Neural crest cell (in vitro differentiated cells): Measurements from ENCODE around the gene PDZD7. TPM values are rescaled to one million over a fixed set of nuclear protein-coding genes. Genes with fewer than 3 reads are reported as not detected.

ENCODE experiments used
- DNase-seq: peaks from one replicate; pipeline ENCODE4 v3.0.0; 2021; ENCODE audit warnings: low read depth, mixed read lengths, low spot score
- H3K27ac Mint-ChIP-seq: one replicate; pipeline ENCODE4 v1.8.0; 2021; ENCODE audit warnings: mild to moderate bottlenecking, mixed read lengths; ENCODE audit not compliant: unreplicated experiment
- H3K27me3 Mint-ChIP-seq: 2 replicates; pipeline ENCODE4 v1.8.0; 2021; ENCODE audit warnings: low read depth, mild to moderate bottlenecking, mixed read lengths
- H3K36me3 Mint-ChIP-seq: 2 replicates; pipeline ENCODE4 v1.8.0; 2021; ENCODE audit warnings: low read depth, mild to moderate bottlenecking, mixed read lengths
- H3K4me1 Mint-ChIP-seq: 2 replicates; pipeline ENCODE4 v1.8.0; 2021; ENCODE audit warnings: mixed read lengths
- H3K4me3 Mint-ChIP-seq: one replicate; pipeline ENCODE4 v1.8.0; 2021; ENCODE audit warnings: mild to moderate bottlenecking, mixed read lengths
- H3K9me3 Mint-ChIP-seq: 2 replicates; pipeline ENCODE4 v1.8.0; 2021; ENCODE audit warnings: mixed read lengths
- total RNA-seq: library from RNA; stranded (reverse); gene quantifications from 2 replicates; pipeline ENCODE4 v1.2.1, GENCODE V29; 2021
- TF ChIP-seq, protein P1 (sequence below): fragments of 200-600 bp; sonication (generic); conservative IDR thresholded peaks from 2 replicates; pipeline ENCODE4 v1.5.0; 2021; ENCODE audit warnings: antibody characterized with exemption, mild to moderate bottlenecking

Gene PDZD7
- total RNA-seq, 1 donor from 2014 or later: 0.68 TPM

DNA sequence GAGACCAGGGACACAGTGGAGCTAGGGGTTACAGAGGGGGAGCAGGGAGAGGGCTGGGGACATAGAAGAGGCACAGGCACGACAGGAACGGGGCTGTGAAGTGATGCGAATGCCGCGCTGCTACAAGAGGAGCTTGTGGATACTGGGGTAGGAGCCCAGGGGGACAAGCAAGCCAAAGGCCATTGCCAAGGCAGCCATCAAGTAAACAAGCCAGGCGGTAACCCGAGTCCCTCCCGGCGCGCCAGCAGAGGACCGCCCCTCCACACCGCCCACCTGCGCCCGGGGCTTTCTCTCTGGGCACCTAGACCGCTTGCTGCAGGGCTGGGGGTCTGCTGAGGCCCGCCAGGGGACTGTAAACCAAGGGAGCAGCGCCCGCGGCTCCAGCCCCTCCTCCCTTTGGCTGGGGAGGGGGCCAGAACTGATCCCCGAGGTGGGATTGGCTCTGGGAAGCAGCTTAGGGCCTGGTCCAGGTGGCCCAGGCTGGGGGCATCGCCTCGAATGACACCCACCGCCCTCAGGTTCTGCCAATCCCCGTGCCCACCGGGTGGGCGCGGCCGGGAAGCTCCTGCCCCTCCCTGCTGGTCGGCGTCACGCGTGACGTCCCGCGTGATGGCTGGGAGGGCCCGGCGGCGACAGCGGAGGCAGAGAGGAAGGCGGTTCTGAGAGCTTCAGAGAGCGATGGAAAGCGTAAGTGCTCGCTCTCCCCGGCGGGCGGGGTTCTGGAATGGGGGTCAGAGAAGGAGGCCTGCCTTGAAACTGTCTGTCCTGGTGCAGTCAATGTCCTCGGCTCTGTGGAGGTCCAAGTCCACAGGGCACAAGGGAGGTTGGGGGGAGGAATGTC lies 1.1 kb upstream of the PDZD7 start:
- Mint-ChIP-seq H3K4me1 (peaks cover 21% of the 10 kb centered on the region), H3K9me3 (no peaks in the 10 kb centered on the region), H3K36me3 (no peaks in the 10 kb centered on the region), H3K27me3 (peaks cover 88% of the 10 kb centered on the region), H3K27ac (no peak overlapping the region), H3K4me3 (peak overlapping the region; percentile 78)
- TF ChIP-seq, protein P1, sequence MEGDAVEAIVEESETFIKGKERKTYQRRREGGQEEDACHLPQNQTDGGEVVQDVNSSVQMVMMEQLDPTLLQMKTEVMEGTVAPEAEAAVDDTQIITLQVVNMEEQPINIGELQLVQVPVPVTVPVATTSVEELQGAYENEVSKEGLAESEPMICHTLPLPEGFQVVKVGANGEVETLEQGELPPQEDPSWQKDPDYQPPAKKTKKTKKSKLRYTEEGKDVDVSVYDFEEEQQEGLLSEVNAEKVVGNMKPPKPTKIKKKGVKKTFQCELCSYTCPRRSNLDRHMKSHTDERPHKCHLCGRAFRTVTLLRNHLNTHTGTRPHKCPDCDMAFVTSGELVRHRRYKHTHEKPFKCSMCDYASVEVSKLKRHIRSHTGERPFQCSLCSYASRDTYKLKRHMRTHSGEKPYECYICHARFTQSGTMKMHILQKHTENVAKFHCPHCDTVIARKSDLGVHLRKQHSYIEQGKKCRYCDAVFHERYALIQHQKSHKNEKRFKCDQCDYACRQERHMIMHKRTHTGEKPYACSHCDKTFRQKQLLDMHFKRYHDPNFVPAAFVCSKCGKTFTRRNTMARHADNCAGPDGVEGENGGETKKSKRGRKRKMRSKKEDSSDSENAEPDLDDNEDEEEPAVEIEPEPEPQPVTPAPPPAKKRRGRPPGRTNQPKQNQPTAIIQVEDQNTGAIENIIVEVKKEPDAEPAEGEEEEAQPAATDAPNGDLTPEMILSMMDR: no peak
- no peak for DNase-seq

DNA sequence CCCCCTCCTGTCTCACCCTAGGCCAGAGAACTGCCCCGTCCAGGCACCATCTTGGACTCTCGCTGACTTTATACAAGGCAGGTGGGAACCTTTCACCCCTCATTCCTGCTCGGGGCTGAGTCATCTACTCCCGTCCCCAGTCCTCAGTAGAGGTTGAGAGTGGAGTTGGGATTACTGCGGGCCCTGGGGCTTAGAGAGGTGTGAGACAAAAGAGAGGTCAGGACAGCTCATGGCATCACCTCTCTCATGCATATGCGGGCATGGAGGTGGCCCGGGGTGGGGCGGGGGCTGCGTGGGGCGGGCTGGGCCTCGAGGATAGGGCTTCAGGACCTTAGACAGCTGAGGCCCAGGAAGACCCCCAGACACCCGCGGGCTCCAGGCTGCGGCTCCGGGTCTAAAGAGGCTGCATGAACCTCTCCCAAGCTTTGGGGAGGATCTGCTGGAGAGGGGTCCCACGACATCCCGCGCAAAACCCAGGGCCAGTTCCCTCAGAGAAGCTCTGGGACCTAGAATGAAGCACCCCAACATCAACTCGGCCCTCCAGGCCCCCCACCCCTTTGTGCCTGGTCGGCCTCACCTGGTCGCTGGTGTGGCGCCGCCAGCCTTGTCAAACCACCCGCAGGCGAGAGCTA lies 317 bp downstream of the PDZD7 start:
- no peak for DNase-seq
- no peaks in the 10 kb centered on the region for H3K36me3 Mint-ChIP-seq
- H3K4me1 Mint-ChIP-seq: peaks cover 21% of the 10 kb centered on the region
- H3K27me3 Mint-ChIP-seq: peaks cover 77% of the 10 kb centered on the region
- no peaks in the 10 kb centered on the region for H3K9me3 Mint-ChIP-seq
- peak overlapping the region; percentile 78 for H3K4me3 Mint-ChIP-seq
- no peak overlapping the region for H3K27ac Mint-ChIP-seq
- TF ChIP-seq, protein P1: no peak

DNA sequence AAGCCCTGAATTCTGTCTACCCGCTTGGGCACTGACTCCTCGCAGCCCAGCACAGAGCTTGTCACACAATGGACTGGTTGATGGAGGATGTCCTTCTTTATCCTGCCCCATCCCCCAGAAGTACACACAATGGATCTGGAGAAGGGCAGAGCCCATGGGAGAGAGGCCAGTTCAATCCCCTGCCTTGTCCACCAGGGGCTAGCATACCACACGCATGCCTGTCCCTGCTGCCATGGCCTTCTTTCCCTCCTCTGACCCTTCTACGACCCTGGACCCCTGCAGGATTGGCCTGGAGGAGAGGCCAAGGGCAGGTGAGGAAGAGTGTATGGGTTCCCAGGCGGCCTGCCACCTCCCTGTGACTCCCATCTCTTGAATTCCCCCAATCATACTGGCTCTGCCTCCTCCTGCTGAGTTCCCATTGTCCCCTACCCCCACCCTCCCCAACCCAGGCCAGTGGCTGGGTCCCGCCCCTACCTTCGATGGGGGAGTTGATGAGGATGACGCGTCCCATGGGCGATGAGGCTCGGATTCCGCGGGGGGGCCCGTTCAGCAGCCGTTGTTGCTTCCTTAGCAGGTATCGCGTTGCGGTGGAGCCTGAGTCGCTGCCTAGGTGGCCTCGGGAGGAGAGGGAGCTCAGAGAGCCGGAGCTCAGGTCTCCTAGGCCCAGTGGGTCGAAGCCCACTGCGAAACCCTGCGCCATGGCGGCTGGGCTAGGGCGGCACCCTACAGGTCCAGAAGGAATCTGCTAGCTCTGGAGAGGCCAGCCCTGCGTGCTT lies 1.2 kb downstream of the PDZD7 start:
- Mint-ChIP-seq H3K36me3 (no peaks in the 10 kb centered on the region), H3K9me3 (no peaks in the 10 kb centered on the region), H3K27me3 (peaks cover 69% of the 10 kb centered on the region), H3K4me1 (peaks cover 21% of the 10 kb centered on the region), H3K27ac (no peak overlapping the region), H3K4me3 (no peak overlapping the region)
- no peak for DNase-seq
- TF ChIP-seq, protein P1: no peak

DNA sequence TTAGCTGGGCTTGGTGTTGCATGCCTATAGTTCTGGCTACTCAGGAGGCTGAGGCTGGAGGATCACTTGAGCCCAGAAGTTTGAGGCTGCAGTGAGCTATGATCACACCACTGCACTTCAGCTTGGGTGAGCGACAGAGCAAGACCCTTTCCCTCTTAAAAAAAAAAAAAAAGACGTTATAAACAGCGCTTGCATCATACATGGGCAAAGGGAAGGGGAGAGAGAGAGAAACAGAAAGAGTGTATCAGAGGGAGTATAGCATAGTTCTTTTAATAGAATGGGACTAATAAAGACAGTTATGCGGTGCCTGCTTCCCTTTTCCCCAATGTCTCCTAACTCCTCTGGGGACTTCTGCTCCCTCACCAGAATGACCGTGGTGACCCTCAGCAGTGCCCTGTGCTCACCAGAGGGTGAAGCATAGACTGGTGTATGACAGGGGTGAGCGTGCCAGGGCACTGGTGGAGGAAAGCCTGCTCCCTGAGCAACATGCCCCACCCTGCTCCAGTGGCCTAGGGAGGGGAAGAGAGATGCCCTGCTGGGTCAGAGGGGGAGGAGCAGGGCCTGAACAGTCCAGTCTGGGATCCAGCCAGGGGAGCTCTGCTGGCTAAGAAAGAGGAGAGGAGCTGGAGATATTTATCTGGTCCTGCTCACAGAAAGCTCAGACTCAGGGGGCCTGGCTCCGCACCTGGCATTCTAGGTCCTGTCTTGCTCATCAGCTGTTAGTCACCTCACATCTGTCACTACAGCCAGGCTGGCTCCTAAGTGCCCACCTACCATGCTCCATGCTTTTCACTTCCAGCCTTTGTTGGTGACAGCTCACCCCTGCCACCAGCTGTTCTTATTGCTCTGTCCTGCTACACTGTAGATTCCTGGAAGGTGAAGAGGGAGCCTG lies 2.2 kb downstream of the PDZD7 start:
- Mint-ChIP-seq H3K9me3 (no peaks in the 10 kb centered on the region), H3K4me1 (peaks cover 21% of the 10 kb centered on the region), H3K4me3 (no peak overlapping the region), H3K27ac (no peak overlapping the region), H3K27me3 (peaks cover 59% of the 10 kb centered on the region), H3K36me3 (no peaks in the 10 kb centered on the region)
- TF ChIP-seq, protein P1: no peak
- no peak for DNase-seq
